HepG2 (cell line): ENCODE results near the gene MOG. TPM values are rescaled to one million over a fixed set of nuclear protein-coding genes. Genes with fewer than 3 reads are reported as not detected.

Experiments
- ATAC-seq: fragments of 200-7000 bp; cut with Tn5 transposase; 3 replicates; pipeline ENCODE4 v1.9.1; 2020; ENCODE audit warnings: mild to moderate bottlenecking, moderate library complexity
- BruUV-seq: library from RNA; stranded (reverse); fragments of 400-500 nt; replicated peaks from 2 replicates; lab custom pipeline; 2021; lab: Mats Ljungman, UMichigan
- CTCF ChIA-PET: fragments of 300-600 bp; formaldehyde crosslinking; extraction: SDS; loops from one replicate; lab custom pipeline; 2021; ENCODE audit warnings: low total read pairs, inconsistent platforms, low intra/inter-chr PET ratio; lab: Yijun Ruan, JAX
- POLR2A ChIA-PET: fragments of 350-600 bp; sonication (Branson Sonifier 250); formaldehyde crosslinking; loops from one replicate; lab custom pipeline; 2020; ENCODE audit warnings: antibody characterized with exemption, inconsistent platforms; lab: Yijun Ruan, JAX
- DNase-seq: peaks from one replicate; pipeline ENCODE4 v3.0.0-alpha.2; 2015; ENCODE audit warnings: low spot score
- FAIRE-seq: peaks from 3 replicates; lab custom pipeline; 2011; peaks lifted over from hg19 to GRCh38; lab: Jason Lieb, UNC
- H2AFZ ChIP-seq: one replicate; pipeline ENCODE4 v1.6.1; 2011; ENCODE audit warnings: low read length, inconsistent platforms
- H3K27ac ChIP-seq: fragments of 300-600 bp; 3 replicates; pipeline ENCODE4 v1.8.0; 2011; ENCODE audit warnings: mixed run types, mild to moderate bottlenecking, mixed read lengths, low read length, inconsistent platforms; ENCODE audit not compliant: insufficient read depth; ENCODE audit errors: extremely low read length
- H3K27me3 ChIP-seq, 2 experiments: fragments of 200-600 bp in 1 of 2; 2 replicates in 1 of 2; 3 replicates in 1 of 2; pipeline versions ENCODE4 v1.6.0 to v1.8.0; 2011; ENCODE audit warnings: low read length in 2 of 2, mild to moderate bottlenecking in 2 of 2, moderate library complexity in 2 of 2, inconsistent platforms in 1 of 2; ENCODE audit not compliant: insufficient read depth in 2 of 2, control insufficient read depth in 1 of 2
- H3K36me3 ChIP-seq, 2 experiments: fragments of 200-600 bp in 1 of 2; replicated peaks in 1 of 2; 2 replicates in 1 of 2; 3 replicates in 1 of 2; pipeline versions ENCODE4 v1.5.1 to v1.8.0; 2011; ENCODE audit warnings: low read length in 2 of 2, inconsistent platforms in 1 of 2; ENCODE audit not compliant: insufficient read depth in 2 of 2, control insufficient read depth in 1 of 2
- H3K4me1 ChIP-seq: 2 replicates; pipeline ENCODE4 v1.5.1; 2012; ENCODE audit warnings: low read length, inconsistent platforms; ENCODE audit not compliant: insufficient read depth
- H3K4me2 ChIP-seq: 2 replicates; pipeline ENCODE4 v1.6.0; 2011; ENCODE audit warnings: low read depth, low read length, inconsistent platforms
- H3K4me3 ChIP-seq, 3 experiments: fragments of 200-600 bp in 1 of 3; sonication (generic), shearing (Covaris generic) in 1 of 3; replicated peaks in 1 of 3; 2 replicates each; pipeline ENCODE4 v1.5.1; 2011 to 2016; ENCODE audit warnings: low read length in 3 of 3, inconsistent platforms in 2 of 3, low read depth in 2 of 3, mild to moderate bottlenecking in 2 of 3, control low read depth in 1 of 3, mixed read lengths in 1 of 3; ENCODE audit not compliant: insufficient read depth in 1 of 3
- H3K79me2 ChIP-seq: one replicate; pipeline ENCODE4 v1.6.1; 2011; ENCODE audit warnings: low read length, inconsistent platforms; ENCODE audit not compliant: insufficient read depth
- H3K9ac ChIP-seq: 2 replicates; pipeline ENCODE4 v1.6.0; 2011; ENCODE audit warnings: mild to moderate bottlenecking, low read depth, low read length, inconsistent platforms; ENCODE audit not compliant: insufficient read depth
- H3K9me3 ChIP-seq: 2 replicates; pipeline ENCODE4 v1.5.1; 2012; ENCODE audit warnings: mild to moderate bottlenecking, low read length
- H4K20me1 ChIP-seq: 2 replicates; pipeline ENCODE4 v1.6.0; 2011; ENCODE audit warnings: inconsistent platforms, mild to moderate bottlenecking, low read length, moderate library complexity; ENCODE audit not compliant: insufficient read depth
- EZH2 ChIP-seq: conservative IDR thresholded peaks from 2 replicates; pipeline ENCODE4 v1.6.1; 2012; ENCODE audit warnings: mild to moderate bottlenecking, low read depth, low read length, moderate library complexity
- HNRNPLL ChIP-seq: fragments of 200-400 bp; formaldehyde crosslinking; IDR thresholded peaks from 2 replicates; pipeline ENCODE4 v1.6.1; 2017; ENCODE audit warnings: mild to moderate bottlenecking, low read depth, low read length; ENCODE audit not compliant: poor library complexity, severe bottlenecking
- MTF2 ChIP-seq: sonication (generic); formaldehyde crosslinking; IDR thresholded peaks from 2 replicates; pipeline ENCODE4 v1.5.0; 2020; ENCODE audit warnings: missing genetic modification reagents, borderline replicate concordance
- TEAD2 ChIP-seq: sonication (generic); formaldehyde crosslinking; IDR thresholded peaks from 2 replicates; pipeline ENCODE4 v1.9.0; 2021; ENCODE audit warnings: missing genetic modification reagents
- ZNF280B ChIP-seq: sonication (generic); formaldehyde crosslinking; IDR thresholded peaks from 2 replicates; pipeline ENCODE4 v1.5.0; 2020; ENCODE audit warnings: missing genetic modification reagents, mild to moderate bottlenecking, borderline replicate concordance
- WGBS: methylation state at CpG from one replicate; pipeline ENCODE4 v1.1.6; 2017; ENCODE audit warnings: low lambda C conversion rate; 5-methylcytosine and 5-hydroxymethylcytosine counted together
- in situ Hi-C: cut with HindIII; loops from 2 replicates; pipeline ENCODE4 v1.10.0; 2017; ENCODE audit warnings: low pct_unique_long_range_greater_than_20kb; ENCODE audit not compliant: extremely low pct_ligation_motif_present
- intact Hi-C: fragments of 100-400 bp; cut with micrococcal nuclease; formaldehyde crosslinking; loops from one replicate; pipeline ENCODE4 v1.10.0; 2022; ENCODE audit not compliant: unreplicated experiment
- polyA plus RNA-seq, 8 experiments: library from polyadenylated mRNA; depleted of rRNA in 3 of 8; stranded (reverse) in 7 of 8; unstranded in 1 of 8; fragments of >200 nt; fragmentation: Illumina TruSeq in 4 of 8; extraction: Trizol in 4 of 8; gene quantifications; 2 replicates each; pipeline versions ENCODE4 v1.2.1 to v1.2.3, GENCODE V29; 2011 to 2016; ENCODE audit warnings: low read depth in 4 of 8, missing spikeins in 1 of 8, mixed read lengths in 1 of 8; ENCODE audit not compliant: insufficient read depth in 1 of 8
- total RNA-seq, 5 experiments: library from RNA; depleted of rRNA; stranded (reverse); fragments of >200 nt; fragmentation: Illumina TruSeq; extraction: Trizol; gene quantifications; 2 replicates each; pipeline ENCODE4 v1.2.3, GENCODE V29; 2016; ENCODE audit warnings: low read depth in 1 of 5
- TF ChIP-seq, protein P1 (sequence below): sonication (generic); formaldehyde crosslinking; IDR thresholded peaks from 2 replicates; pipeline ENCODE4 v1.4.0; 2020; ENCODE audit warnings: mild to moderate bottlenecking, missing genetic modification reagents

Gene MOG
- total and polyA plus RNA-seq, 2 of the 13 experiments (the other 11 are each of a cell fraction or from before 2014, with no cell fraction given): not detected

DNA sequence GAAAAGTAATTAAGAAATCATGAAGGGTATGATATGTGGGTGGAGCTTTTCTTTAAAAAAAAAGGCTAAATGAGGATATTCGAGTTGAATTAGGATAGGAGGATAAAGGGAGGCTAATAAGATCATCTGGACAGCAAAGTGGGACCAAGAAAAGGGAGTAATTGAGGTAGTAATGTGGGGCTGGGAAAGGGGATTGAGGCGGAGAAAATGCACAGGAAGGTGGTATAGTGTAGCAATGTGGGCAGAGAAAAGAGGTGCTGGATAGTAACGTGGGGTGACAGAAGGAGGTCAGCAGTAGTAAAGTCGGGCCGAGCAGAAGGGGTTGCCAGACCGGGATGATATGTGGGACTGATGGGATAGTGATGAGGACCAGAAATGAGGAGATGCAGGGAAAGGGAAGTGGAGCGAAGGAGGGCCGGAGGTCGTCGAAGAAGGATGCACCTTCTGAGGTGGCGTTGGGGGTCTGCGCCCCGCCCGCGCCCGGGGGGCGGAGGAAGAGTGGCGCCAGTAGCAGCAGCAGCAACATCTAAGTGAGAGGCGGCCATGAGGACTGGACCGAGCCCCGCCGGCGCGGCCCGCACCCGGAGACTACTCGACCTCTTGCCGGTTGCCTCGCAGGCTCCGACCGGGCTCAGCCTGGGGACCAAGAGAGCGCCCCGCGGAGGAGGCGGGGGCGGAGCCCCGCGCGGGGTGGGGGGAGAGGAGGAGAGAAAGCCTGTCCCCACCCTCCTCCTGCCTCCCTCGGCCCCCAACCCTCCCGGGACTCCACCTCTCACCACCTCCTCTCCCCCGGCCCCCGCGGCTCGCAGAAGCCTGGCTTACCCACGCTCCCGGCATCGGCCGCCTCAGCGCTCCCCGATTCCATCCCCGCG, 24.8 kb upstream of the MOG start:
- TF ChIP-seq MTF2 (CRISPR knock-in tag) (peak; percentile 75; the same call in 1 of the 2 replicates), TEAD2 (no peak), EZH2 (peak; percentile 98), ZNF280B (CRISPR knock-in tag) (no peak), HNRNPLL (peak; percentile 18)
- TF ChIP-seq, protein P1, sequence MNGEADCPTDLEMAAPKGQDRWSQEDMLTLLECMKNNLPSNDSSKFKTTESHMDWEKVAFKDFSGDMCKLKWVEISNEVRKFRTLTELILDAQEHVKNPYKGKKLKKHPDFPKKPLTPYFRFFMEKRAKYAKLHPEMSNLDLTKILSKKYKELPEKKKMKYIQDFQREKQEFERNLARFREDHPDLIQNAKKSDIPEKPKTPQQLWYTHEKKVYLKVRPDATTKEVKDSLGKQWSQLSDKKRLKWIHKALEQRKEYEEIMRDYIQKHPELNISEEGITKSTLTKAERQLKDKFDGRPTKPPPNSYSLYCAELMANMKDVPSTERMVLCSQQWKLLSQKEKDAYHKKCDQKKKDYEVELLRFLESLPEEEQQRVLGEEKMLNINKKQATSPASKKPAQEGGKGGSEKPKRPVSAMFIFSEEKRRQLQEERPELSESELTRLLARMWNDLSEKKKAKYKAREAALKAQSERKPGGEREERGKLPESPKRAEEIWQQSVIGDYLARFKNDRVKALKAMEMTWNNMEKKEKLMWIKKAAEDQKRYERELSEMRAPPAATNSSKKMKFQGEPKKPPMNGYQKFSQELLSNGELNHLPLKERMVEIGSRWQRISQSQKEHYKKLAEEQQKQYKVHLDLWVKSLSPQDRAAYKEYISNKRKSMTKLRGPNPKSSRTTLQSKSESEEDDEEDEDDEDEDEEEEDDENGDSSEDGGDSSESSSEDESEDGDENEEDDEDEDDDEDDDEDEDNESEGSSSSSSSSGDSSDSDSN (CRISPR knock-in tag): 0 out of 2 replicates have a peak, but pooled peaks have one; percentile 21
- in situ Hi-C loops (no loop called here), intact Hi-C loops (no loop called here)
- Histone ChIP-seq H3K36me3 (no peaks in the 10 kb centered on the region), H3K27me3 (peaks cover 4 to 61% of the 10 kb centered on the region in 2 experiments), H3K4me1 (peaks cover 27% of the 10 kb centered on the region), H3K4me2 (peak overlapping the region; percentile 62), H3K9ac (no peak overlapping the region), H3K4me3 (peak overlapping the region; percentile 56 to 74 (median 65); a peak in 5 of 6 replicates), H2AFZ (no peak overlapping the region), H4K20me1 (no peaks in the 10 kb centered on the region; the same call in 1 of the 2 replicates), H3K79me2 (no peaks in the 10 kb centered on the region), H3K27ac (no peak overlapping the region), H3K9me3 (no peaks in the 10 kb centered on the region)
- DNase-seq: no peak
- WGBS: 13% methylated on average over 27 of the region's 53 CpGs
- no TSS peak for BruUV-seq
- POLR2A ChIA-PET: interaction anchor here (1.1 kb wide), 1 partner anchor 708 kb away, joined by 3 read pairs; the partner anchor contains the start of gene TRIM27
- CTCF ChIA-PET: no interaction called here
- FAIRE-seq: no peak
- ATAC-seq: peak; percentile 39
